Activated CD8-positive, alpha-beta memory T cell treated with anti-CD3 and anti-CD28 coated beads for 24 hours (primary cell): ENCODE data around the gene FAIM.
A peak's percentile ranks its signal among the peaks of the same experiment; 100 is the strongest.
"Not testable (repeated sequence)": the region's sequence is repeated elsewhere in the genome, so short reads cannot be mapped to it uniquely, and the experiment has no call there.

Experiments
- DNase-seq: peaks from one replicate; pipeline ENCODE4 v3.0.0-alpha.2; 2020

The FAIM gene

GRCh38 chr3:138608322-138609135 is at the start of gene FAIM:
FAIM (plus strand) TSS chr3:138608771; CDS start chr3:138619727, 10,956 bp downstream.
- DNase-seq = peak; percentile 91

GRCh38 chr3:138559134-138559533 is 49.4 kb upstream of the FAIM start:
- no peak for DNase-seq

GRCh38 chr3:138560501-138560900 is 48.1 kb upstream of the FAIM start:
- DNase-seq = no peak

- not testable (repeated sequence) for DNase-seq
Measured at GRCh38 chr3:138562902-138563301, 45.7 kb upstream of the FAIM start.

GRCh38 chr3:138566293-138566692 is 42.3 kb upstream of the FAIM start:
- not testable (repeated sequence) for DNase-seq

GRCh38 chr3:138567403-138567802 is 41.2 kb upstream of the FAIM start:
- no peak for DNase-seq

GRCh38 chr3:138569090-138569489 is 39.5 kb upstream of the FAIM start:
- DNase-seq = no peak

- not testable (repeated sequence) for DNase-seq
Measured at GRCh38 chr3:138569624-138570023, 38.9 kb upstream of the FAIM start.

- no peak for DNase-seq
Measured at GRCh38 chr3:138573138-138573537, 35.4 kb upstream of the FAIM start.

- DNase-seq = no peak
Measured at GRCh38 chr3:138578141-138578540, 30.4 kb upstream of the FAIM start.

GRCh38 chr3:138578961-138579574 is 29.5 kb upstream of the FAIM start:
- no peak for DNase-seq

- no peak for DNase-seq
Measured at GRCh38 chr3:138587374-138587773, 21.2 kb upstream of the FAIM start.

GRCh38 chr3:138588445-138588844 is 20.1 kb upstream of the FAIM start:
- DNase-seq = no peak

- no peak for DNase-seq
Measured at GRCh38 chr3:138591392-138591791, 17.2 kb upstream of the FAIM start.

- DNase-seq = no peak
Measured at GRCh38 chr3:138593488-138594149, 15.0 kb upstream of the FAIM start.

GRCh38 chr3:138594150-138594934 is 14.2 kb upstream of the FAIM start, which contains the start of gene CEP70:
CEP70 (minus strand) TSS chr3:138594260; CDS start chr3:138572927, 21,333 bp downstream.
- peak; percentile 93 for DNase-seq

GRCh38 chr3:138594935-138595610 is 13.5 kb upstream of the FAIM start:
- DNase-seq = no peak

GRCh38 chr3:138597186-138597976 is 11.2 kb upstream of the FAIM start:
- not testable (repeated sequence) for DNase-seq

- DNase-seq = no peak
Measured at GRCh38 chr3:138598534-138598933, 10.0 kb upstream of the FAIM start.

- no peak for DNase-seq
Measured at GRCh38 chr3:138600100-138600745, 8.3 kb upstream of the FAIM start.

- not testable (repeated sequence) for DNase-seq
Measured at GRCh38 chr3:138601661-138602060, 6.9 kb upstream of the FAIM start.
